GM21717 (cell line): ENCODE measurements around the gene ELOVL2.

Experiments
- ATAC-seq: cut with Tn5 transposase; IDR thresholded peaks from one replicate; pipeline ENCODE4 v1.9.1; 2021; ENCODE audit warnings: mild to moderate bottlenecking, moderate library complexity; ENCODE audit not compliant: unreplicated experiment

The ELOVL2 gene

GRCh38 chr6:10945845-10946244 is 98.3 kb downstream of the ELOVL2 start:
- no peak for ATAC-seq

GRCh38 chr6:10939840-10940239 is 104.3 kb downstream of the ELOVL2 start:
- no peak for ATAC-seq

GRCh38 chr6:10933126-10933525 is 111.0 kb downstream of the ELOVL2 start:
- ATAC-seq, result no peak
